ENCODE results near the gene CAPN10. TPM values are rescaled to one million over a fixed set of nuclear protein-coding genes. Genes with fewer than 3 reads are reported as not detected.

Gene CAPN10
- total and polyA plus RNA-seq, 2 experiments from 2014 or later = 10.0 to 29.5 TPM

DNA sequence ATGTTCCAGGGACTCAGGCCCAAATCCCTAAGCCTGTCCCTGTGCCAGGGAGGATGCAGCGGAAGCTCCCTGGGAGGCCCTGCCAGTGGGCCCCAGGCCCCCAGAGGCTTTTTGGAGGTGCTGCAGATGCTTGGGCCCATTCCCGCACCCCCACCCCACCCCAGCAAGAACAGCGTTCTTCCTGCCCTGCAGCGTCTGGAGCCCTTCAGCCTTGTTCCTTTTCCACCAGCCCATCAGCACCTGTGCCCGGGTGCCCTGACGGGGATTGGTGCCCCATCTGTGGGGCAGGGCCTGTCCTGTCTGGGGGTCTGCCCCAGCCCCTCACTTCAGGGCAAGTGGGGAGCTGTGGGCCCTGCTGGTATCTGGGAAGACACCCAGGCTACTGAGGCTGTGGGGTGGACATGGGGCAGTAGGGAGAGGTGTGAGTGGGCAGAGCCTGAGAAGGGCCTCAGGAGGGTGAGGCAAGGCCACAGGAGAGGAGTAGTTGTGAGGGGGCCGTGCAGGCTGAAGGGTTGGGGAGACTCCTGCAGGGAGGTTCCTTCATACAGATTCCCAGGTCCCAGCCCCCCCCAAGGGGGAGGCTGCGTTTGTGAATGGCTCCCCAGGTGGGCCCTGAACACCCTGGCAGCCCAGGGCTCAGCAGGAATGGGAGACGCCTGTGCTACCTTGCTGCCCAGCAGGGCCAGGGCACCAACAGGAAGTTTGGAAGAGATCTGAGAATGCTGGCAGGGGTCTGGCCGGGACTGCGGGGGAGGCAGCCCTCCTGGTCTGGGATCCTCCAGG is 15.8 kb upstream of the CAPN10 start:
- TF ChIP-seq EZH2phosphoT487 (IDR thresholded peaks at IDR 0.05; ENCODE audit: insufficient read depth, low read depth) (no peak), EZH2 (IDR thresholded peaks at IDR 0.05; ENCODE audit: insufficient read depth, poor library complexity, severe bottlenecking) (no peak)
- H3K4me1 ChIP-seq (ENCODE audit: insufficient read depth) = peaks cover 17% of the 10 kb centered on the region
- no peak overlapping the region for H3K9ac ChIP-seq
- WGBS, 2 experiments (ENCODE audit: low coverage in 1 of 2, low lambda C conversion rate in 2 of 2, missing lambda C conversion rate in 2 of 2) = 77 to 79% methylated on average over 10 to 11 of the region's 11 CpGs
- no peaks in the 10 kb centered on the region; the same call in 1 of the 2 replicates for H3K36me3 ChIP-seq (ENCODE audit: low read depth)
- H3K27me3 ChIP-seq (replicated peaks; ENCODE audit: insufficient read depth) = no peaks in the 10 kb centered on the region
- no peaks in the 10 kb centered on the region; the same call in 1 of the 2 replicates for H3F3A ChIP-seq (ENCODE audit: insufficient read depth)
- 0 out of 2 replicates have a peak, but pooled peaks cover 7% of the 10 kb centered on the region for H3K79me2 ChIP-seq (ENCODE audit: insufficient read depth)
- H3K9me2 ChIP-seq (ENCODE audit: insufficient read depth) = no peaks in the 10 kb centered on the region
- H3K4me2 ChIP-seq (ENCODE audit: unreplicated experiment) = no peak overlapping the region
- no peak overlapping the region for H2AFZ ChIP-seq
- in situ Hi-C loops (cut with MboI) = no loop called here
- no peaks in the 10 kb centered on the region for H4K20me1 ChIP-seq (ENCODE audit: insufficient read depth)
- H3K4me3 ChIP-seq = no peak overlapping the region
- no peak for DNase-seq
- no peaks in the 10 kb centered on the region for H3K9me3 ChIP-seq (ENCODE audit: low read depth)
- H3K27ac ChIP-seq = no peak overlapping the region

DNA sequence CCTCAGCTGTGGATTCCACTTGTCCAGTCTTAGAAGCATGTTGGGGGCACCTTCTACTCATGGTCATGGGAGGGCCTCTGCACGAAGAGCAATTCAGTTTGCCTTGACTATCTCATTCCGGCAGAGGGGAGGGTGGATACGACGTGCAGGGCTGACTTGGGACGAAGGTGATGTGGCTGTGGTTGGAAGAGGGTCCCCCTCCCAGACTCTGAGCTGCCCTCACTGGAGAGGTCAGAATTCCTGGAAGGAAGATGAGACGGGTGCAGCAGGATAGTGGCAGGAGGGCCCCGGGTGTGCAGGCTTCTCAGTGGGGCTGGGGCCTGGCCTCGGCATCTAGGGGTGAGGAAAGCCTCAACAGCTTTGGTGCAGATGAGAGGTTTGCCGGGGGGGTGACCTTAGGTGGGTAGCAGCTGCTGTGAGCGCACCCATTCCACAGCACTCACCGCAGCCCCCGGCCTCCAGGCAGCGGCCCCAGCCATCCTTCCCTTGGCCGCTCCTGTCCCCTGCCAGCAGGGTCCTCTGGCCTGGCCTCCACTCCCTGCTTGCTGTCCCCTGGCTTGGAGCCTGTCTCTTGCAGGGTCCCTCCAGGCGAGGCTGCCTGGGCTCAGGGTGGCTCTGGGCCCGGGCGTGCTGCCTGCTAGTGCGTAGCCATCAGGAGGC is 15.1 kb upstream of the CAPN10 start:
- 0 out of 2 replicates have a peak, but pooled peaks cover 13% of the 10 kb centered on the region for H3K79me2 ChIP-seq (ENCODE audit: insufficient read depth)
- no peak overlapping the region for H3K4me3 ChIP-seq
- WGBS, 2 experiments (ENCODE audit: low coverage in 1 of 2, low lambda C conversion rate in 2 of 2, missing lambda C conversion rate in 2 of 2) = 79 to 84% methylated on average over 16 to 18 of the region's 18 CpGs
- no peak overlapping the region for H3K9ac ChIP-seq
- H3K4me1 ChIP-seq (ENCODE audit: insufficient read depth) = peaks cover 12% of the 10 kb centered on the region
- TF ChIP-seq EZH2phosphoT487 (IDR thresholded peaks at IDR 0.05; ENCODE audit: insufficient read depth, low read depth) (no peak), EZH2 (IDR thresholded peaks at IDR 0.05; ENCODE audit: insufficient read depth, poor library complexity, severe bottlenecking) (no peak)
- H3K4me2 ChIP-seq (ENCODE audit: unreplicated experiment) = no peak overlapping the region
- in situ Hi-C loops (cut with MboI) = no loop called here
- H3K36me3 ChIP-seq (ENCODE audit: low read depth) = no peaks in the 10 kb centered on the region; the same call in 1 of the 2 replicates
- no peaks in the 10 kb centered on the region for H3K9me2 ChIP-seq (ENCODE audit: insufficient read depth)
- H3K27ac ChIP-seq = no peak overlapping the region
- H3F3A ChIP-seq (ENCODE audit: insufficient read depth) = no peaks in the 10 kb centered on the region; the same call in 1 of the 2 replicates
- no peaks in the 10 kb centered on the region for H3K9me3 ChIP-seq (ENCODE audit: low read depth)
- no peak for DNase-seq
- no peak overlapping the region for H2AFZ ChIP-seq
- no peaks in the 10 kb centered on the region for H3K27me3 ChIP-seq (replicated peaks; ENCODE audit: insufficient read depth)
- no peaks in the 10 kb centered on the region for H4K20me1 ChIP-seq (ENCODE audit: insufficient read depth)

DNA sequence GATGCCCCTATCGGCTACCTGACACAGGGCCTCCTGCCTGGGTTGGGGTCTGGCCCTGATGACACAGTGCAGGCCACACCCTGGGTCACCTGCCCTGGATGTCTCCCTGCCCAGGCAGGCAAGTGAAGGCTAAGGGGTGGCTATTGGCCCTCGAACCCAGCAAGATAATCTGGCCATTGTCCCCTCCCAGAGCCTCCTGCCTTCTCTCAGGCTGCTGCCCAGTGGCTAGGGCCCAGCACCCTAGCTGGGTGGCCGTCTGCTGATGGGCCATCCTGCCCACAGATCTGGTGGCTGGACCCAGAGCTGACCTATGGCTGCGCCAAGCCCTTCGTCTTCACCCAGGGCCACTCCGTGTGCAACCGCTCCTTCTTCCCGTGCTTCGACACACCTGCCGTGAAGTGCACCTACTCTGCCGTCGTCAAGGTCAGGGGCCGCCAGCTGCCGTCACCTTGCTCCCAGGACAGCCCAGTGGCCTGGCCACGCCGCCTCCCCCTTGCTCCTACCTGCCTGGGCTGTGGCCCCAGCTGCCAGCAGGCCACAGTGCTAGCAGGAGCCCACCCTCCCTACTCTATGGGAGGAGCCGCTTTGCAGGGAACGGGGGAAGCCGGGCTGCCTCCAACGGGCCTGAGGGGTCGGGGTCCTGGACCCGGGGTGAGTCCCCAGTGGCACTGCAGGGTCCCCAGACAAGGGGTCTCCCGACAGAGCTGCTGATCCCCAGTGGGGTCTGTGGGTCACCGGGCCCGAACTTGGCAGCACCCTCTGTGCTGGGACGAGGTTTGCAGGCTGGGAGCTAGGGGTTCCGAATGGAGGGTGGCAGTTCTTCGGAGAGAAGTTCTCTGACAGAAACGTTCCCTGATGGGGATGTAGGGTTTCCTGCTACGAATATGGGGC is 14.1 kb upstream of the CAPN10 start:
- TF ChIP-seq EZH2 (IDR thresholded peaks at IDR 0.05; ENCODE audit: insufficient read depth, poor library complexity, severe bottlenecking) (no peak), EZH2phosphoT487 (IDR thresholded peaks at IDR 0.05; ENCODE audit: insufficient read depth, low read depth) (no peak)
- Histone ChIP-seq H3K79me2 (ENCODE audit: insufficient read depth) (0 out of 2 replicates have a peak, but pooled peaks cover 16% of the 10 kb centered on the region), H3K9me2 (ENCODE audit: insufficient read depth) (no peaks in the 10 kb centered on the region), H3K27ac (no peak overlapping the region), H3K4me2 (ENCODE audit: unreplicated experiment) (no peak overlapping the region), H3K4me3 (no peak overlapping the region), H3K9me3 (ENCODE audit: low read depth) (no peaks in the 10 kb centered on the region), H3K27me3 (replicated peaks; ENCODE audit: insufficient read depth) (no peaks in the 10 kb centered on the region), H3K9ac (no peak overlapping the region), H4K20me1 (ENCODE audit: insufficient read depth) (no peaks in the 10 kb centered on the region), H3F3A (ENCODE audit: insufficient read depth) (no peaks in the 10 kb centered on the region; the same call in 1 of the 2 replicates), H3K4me1 (ENCODE audit: insufficient read depth) (peaks cover 4% of the 10 kb centered on the region), H3K36me3 (ENCODE audit: low read depth) (no peaks in the 10 kb centered on the region; the same call in 1 of the 2 replicates), H2AFZ (no peak overlapping the region)
- 85 to 88% methylated on average over 29 to 30 of the region's 30 CpGs for WGBS, 2 experiments (ENCODE audit: low coverage in 1 of 2, low lambda C conversion rate in 2 of 2, missing lambda C conversion rate in 2 of 2)
- DNase-seq = no peak
- in situ Hi-C loops (cut with MboI) = no loop called here

DNA sequence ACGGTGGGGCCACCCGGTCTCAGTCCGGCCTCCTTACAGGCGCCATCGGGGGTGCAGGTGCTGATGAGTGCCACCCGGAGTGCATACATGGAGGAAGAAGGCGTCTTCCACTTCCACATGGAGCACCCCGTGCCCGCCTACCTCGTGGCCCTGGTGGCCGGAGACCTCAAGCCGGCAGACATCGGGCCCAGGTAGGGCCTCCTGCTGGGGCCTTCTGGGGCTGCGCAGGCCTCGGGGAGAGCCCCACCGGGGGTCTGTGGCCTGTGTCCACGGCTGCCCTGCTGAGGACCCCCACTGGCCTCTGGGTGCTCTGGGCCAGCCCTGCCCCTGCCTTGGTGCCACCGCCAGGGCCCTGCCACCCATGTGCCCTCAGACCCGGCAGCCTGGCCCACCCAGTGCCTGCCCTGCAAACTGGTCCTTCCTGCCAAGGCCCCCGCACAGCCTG is 13.4 kb upstream of the CAPN10 start:
- H3K27me3 ChIP-seq (replicated peaks; ENCODE audit: insufficient read depth) = no peaks in the 10 kb centered on the region
- no peak overlapping the region for H2AFZ ChIP-seq
- no peak overlapping the region for H3K4me3 ChIP-seq
- H3F3A ChIP-seq (ENCODE audit: insufficient read depth) = no peaks in the 10 kb centered on the region
- no peak overlapping the region for H3K4me2 ChIP-seq (ENCODE audit: unreplicated experiment)
- no peak overlapping the region for H3K9ac ChIP-seq
- H3K27ac ChIP-seq = no peak overlapping the region
- no peak for DNase-seq
- TF ChIP-seq EZH2 (IDR thresholded peaks at IDR 0.05; ENCODE audit: insufficient read depth, poor library complexity, severe bottlenecking) = no peak
- no peak for TF ChIP-seq EZH2phosphoT487 (IDR thresholded peaks at IDR 0.05; ENCODE audit: insufficient read depth, low read depth)
- no peaks in the 10 kb centered on the region for H3K9me2 ChIP-seq (ENCODE audit: insufficient read depth)
- H4K20me1 ChIP-seq (ENCODE audit: insufficient read depth) = no peaks in the 10 kb centered on the region
- 79 to 81% methylated on average over 13 of the region's 20 CpGs for WGBS, 2 experiments (ENCODE audit: low coverage in 1 of 2, low lambda C conversion rate in 2 of 2, missing lambda C conversion rate in 2 of 2)
- H3K4me1 ChIP-seq (ENCODE audit: insufficient read depth) = peaks cover 4% of the 10 kb centered on the region; the same call in 1 of the 2 replicates
- H3K36me3 ChIP-seq (ENCODE audit: low read depth) = no peaks in the 10 kb centered on the region; the same call in 1 of the 2 replicates
- in situ Hi-C loops (cut with MboI) = no loop called here
- no peaks in the 10 kb centered on the region for H3K9me3 ChIP-seq (ENCODE audit: low read depth)
- H3K79me2 ChIP-seq (ENCODE audit: insufficient read depth) = 0 out of 2 replicates have a peak, but pooled peaks cover 18% of the 10 kb centered on the region

Data from GM23248 (cell line).